CD4-positive, alpha-beta T cell treated with Interleukin-15 for 1 hour (primary cell): ENCODE results near the gene GABRG3.

Experiments
- DNase-seq: peaks from one replicate; pipeline ENCODE4 v3.0.0-alpha.2; 2020

The GABRG3 gene

GRCh38 chr15:27065785-27066184 is 94.8 kb downstream of the GABRG3 start:
- DNase-seq, result no peak

- DNase-seq, result no peak
Measured at GRCh38 chr15:27066446-27066845, 95.5 kb downstream of the GABRG3 start.

- DNase-seq, result no peak
Measured at GRCh38 chr15:27067175-27067574, 96.2 kb downstream of the GABRG3 start.

GRCh38 chr15:27070841-27071240 is 99.9 kb downstream of the GABRG3 start:
- no peak for DNase-seq

GRCh38 chr15:27074179-27074578 is 103.2 kb downstream of the GABRG3 start:
- DNase-seq, result no peak

- DNase-seq, result no peak
Measured at GRCh38 chr15:27077790-27078189, 106.8 kb downstream of the GABRG3 start.

- DNase-seq, result no peak
Measured at GRCh38 chr15:27081676-27082418, 110.9 kb downstream of the GABRG3 start.

GRCh38 chr15:27082526-27082925 is 111.5 kb downstream of the GABRG3 start:
- DNase-seq, result no peak

- DNase-seq, result no peak
Measured at GRCh38 chr15:27084844-27085243, 113.9 kb downstream of the GABRG3 start.

- DNase-seq, result no peak
Measured at GRCh38 chr15:27086149-27086548, 115.2 kb downstream of the GABRG3 start.

- DNase-seq, result no peak
Measured at GRCh38 chr15:27086805-27087204, 115.8 kb downstream of the GABRG3 start.

- no peak for DNase-seq
Measured at GRCh38 chr15:27087651-27088583, 116.9 kb downstream of the GABRG3 start.

- no peak for DNase-seq
Measured at GRCh38 chr15:27088584-27089232, 117.7 kb downstream of the GABRG3 start.

GRCh38 chr15:27089233-27089586 is 118.2 kb downstream of the GABRG3 start:
- DNase-seq, result no peak

- no peak for DNase-seq
Measured at GRCh38 chr15:27089676-27090075, 118.7 kb downstream of the GABRG3 start.

- no peak for DNase-seq
Measured at GRCh38 chr15:27091270-27091940, 120.4 kb downstream of the GABRG3 start.

GRCh38 chr15:27092390-27092789 is 121.4 kb downstream of the GABRG3 start:
- DNase-seq, result no peak

GRCh38 chr15:27094235-27094634 is 123.3 kb downstream of the GABRG3 start:
- no peak for DNase-seq

- DNase-seq, result no peak
Measured at GRCh38 chr15:27095886-27096624, 125.1 kb downstream of the GABRG3 start.

GRCh38 chr15:27097506-27097905 is 126.5 kb downstream of the GABRG3 start:
- no peak for DNase-seq

GRCh38 chr15:27101982-27102381 is 131.0 kb downstream of the GABRG3 start:
- DNase-seq, result no peak

- no peak for DNase-seq
Measured at GRCh38 chr15:27111323-27111722, 140.3 kb downstream of the GABRG3 start.
